Measurements from ENCODE around the gene BCAS3. TPM values are rescaled to one million over a fixed set of nuclear protein-coding genes. Genes with fewer than 3 reads are reported as not detected.

Gene BCAS3
- total RNA-seq, 1 donor from 2014 or later: 30.5 TPM

- TF ChIP-seq CTCF (conservative IDR thresholded peaks at IDR 0.05): no peak
- peaks cover 6% of the 10 kb centered on the region for H3K9me3 Mint-ChIP-seq
- H3K4me3 Mint-ChIP-seq: no peak overlapping the region
- peaks cover 27% of the 10 kb centered on the region for H3K27me3 Mint-ChIP-seq (ENCODE audit: low read depth)
- H3K36me3 Mint-ChIP-seq (ENCODE audit: low read depth): peaks cover under 1% of the 10 kb centered on the region
- no peak for DNase-seq (ENCODE audit: low read depth, low spot score)
- peaks cover 5% of the 10 kb centered on the region for H3K4me1 Mint-ChIP-seq
- H3K27ac Mint-ChIP-seq (ENCODE audit: unreplicated experiment): no peak overlapping the region
These were observed 764.6 kb downstream of the BCAS3 start for GRCh38 chr17:61442136-61442775.

Other genes with a start within 250 kb of the BCAS3 start
- 55.3 and 59.2 TPM in 2 replicates for gene APPBP2, start 151.6 kb upstream of the BCAS3 start, total RNA-seq
- 21.9 and 23.8 TPM in 2 replicates for gene PPM1D, start 77.7 kb upstream of the BCAS3 start, total RNA-seq